ENCODE data around the gene CYSTM1. TPM values are rescaled to one million over a fixed set of nuclear protein-coding genes. Genes with fewer than 3 reads are reported as not detected.

Gene CYSTM1
- total and polyA plus RNA-seq, 2 donors (not counting 1 experiment from before 2014, with no cell fraction given), result 6.2 to 17.0 TPM

DNA sequence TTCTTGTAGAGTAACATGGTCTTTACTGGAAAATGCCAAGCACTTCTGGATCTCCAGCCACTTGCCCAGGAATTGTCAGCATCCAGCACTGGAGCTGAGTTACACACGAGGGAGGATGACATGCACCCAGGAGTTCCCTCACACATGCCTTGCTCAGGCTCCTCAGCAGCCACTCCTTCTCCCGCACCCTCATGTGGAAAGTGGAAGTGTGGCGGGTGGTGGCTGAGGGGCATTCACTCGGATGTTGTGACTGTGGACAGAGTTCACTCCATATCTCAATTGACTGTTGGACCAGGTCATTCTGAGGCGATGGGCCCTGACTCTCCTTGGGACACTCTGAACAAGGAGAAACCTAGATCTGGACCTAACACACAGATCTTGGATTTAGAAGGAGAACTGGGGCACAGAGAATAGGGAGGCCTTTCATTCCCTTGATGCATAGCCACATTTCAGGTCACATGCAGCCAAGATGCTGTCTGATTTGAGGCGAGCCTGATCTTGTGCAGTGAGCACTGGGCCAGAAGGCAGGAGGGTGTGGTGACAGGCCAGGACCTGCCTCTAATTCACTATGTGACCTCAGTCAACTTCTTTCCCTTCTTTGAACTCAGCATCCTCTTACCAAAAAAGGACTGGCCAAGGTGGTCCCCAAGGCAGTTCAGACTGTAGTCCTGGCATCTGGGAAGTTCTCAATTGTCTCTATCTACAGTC is 62.1 kb downstream of the CYSTM1 start:
- no peak overlapping the region for H3K27ac ChIP-seq (ENCODE audit: low read length in 2 of 2)
- no peak overlapping the region for H3K27ac Mint-ChIP-seq
- no peaks in the 10 kb centered on the region for H3K27me3 ChIP-seq (replicated peaks in 1 of 4; ENCODE audit: control extremely low read depth in 1 of 4, control insufficient read depth in 3 of 4, insufficient read depth in 4 of 4, low read length in 3 of 4)
- ATAC-seq (ENCODE audit: low read depth), result no peak
- H3K4me2 ChIP-seq (replicated peaks; ENCODE audit: low read depth, low read length, poor library complexity, severe bottlenecking), result no peak overlapping the region
- H3K4me3 ChIP-seq (ENCODE audit: control extremely low read depth in 1 of 5, extremely low read depth in 1 of 5, insufficient read depth in 1 of 5, low read depth in 2 of 5, low read length in 4 of 5), result no peak overlapping the region
- H3K9ac ChIP-seq (ENCODE audit: low read length), result no peak overlapping the region
- H3K4me1 ChIP-seq (ENCODE audit: control insufficient read depth in 2 of 2, insufficient read depth in 2 of 2, low read length in 2 of 2), result no peaks in the 10 kb centered on the region
- POLR2A ChIA-PET, result no interaction called here
- TF ChIP-seq, protein P1, sequence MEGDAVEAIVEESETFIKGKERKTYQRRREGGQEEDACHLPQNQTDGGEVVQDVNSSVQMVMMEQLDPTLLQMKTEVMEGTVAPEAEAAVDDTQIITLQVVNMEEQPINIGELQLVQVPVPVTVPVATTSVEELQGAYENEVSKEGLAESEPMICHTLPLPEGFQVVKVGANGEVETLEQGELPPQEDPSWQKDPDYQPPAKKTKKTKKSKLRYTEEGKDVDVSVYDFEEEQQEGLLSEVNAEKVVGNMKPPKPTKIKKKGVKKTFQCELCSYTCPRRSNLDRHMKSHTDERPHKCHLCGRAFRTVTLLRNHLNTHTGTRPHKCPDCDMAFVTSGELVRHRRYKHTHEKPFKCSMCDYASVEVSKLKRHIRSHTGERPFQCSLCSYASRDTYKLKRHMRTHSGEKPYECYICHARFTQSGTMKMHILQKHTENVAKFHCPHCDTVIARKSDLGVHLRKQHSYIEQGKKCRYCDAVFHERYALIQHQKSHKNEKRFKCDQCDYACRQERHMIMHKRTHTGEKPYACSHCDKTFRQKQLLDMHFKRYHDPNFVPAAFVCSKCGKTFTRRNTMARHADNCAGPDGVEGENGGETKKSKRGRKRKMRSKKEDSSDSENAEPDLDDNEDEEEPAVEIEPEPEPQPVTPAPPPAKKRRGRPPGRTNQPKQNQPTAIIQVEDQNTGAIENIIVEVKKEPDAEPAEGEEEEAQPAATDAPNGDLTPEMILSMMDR (IDR thresholded peaks at IDR 0.05), result no peak
- no peak for TF ChIP-seq EZH2 (IDR thresholded peaks at IDR 0.05; ENCODE audit: borderline replicate concordance, insufficient read depth, low read depth, low read length, poor library complexity, severe bottlenecking)
- H3K36me3 ChIP-seq (replicated peaks in 1 of 2; ENCODE audit: control extremely low read depth in 1 of 2, control insufficient read depth in 1 of 2, extremely low read depth in 1 of 2, insufficient read depth in 2 of 2, low read length in 1 of 2), result no peaks in the 10 kb centered on the region
- WGBS (ENCODE audit: insufficient coverage), result 89% methylated on average over 3 of the region's 6 CpGs
- H3K9me3 ChIP-seq (ENCODE audit: control extremely low read depth in 1 of 3, control insufficient read depth in 2 of 3, insufficient read depth in 1 of 3, low read length in 2 of 3), result no peaks in the 10 kb centered on the region
- H3K9me3 Mint-ChIP-seq (ENCODE audit: insufficient read depth), result no peaks in the 10 kb centered on the region
- CTCF ChIA-PET, result interaction anchor here (0.6 to 24.1 kb wide), 4 partner anchors 12 to 124 kb away, joined by 3 to 594 read pairs (median 60); partner anchors contain the start of genes HBEGF and SLC4A9
- no peaks in the 10 kb centered on the region for H3K27me3 Mint-ChIP-seq
- H3K4me1 Mint-ChIP-seq, result no peaks in the 10 kb centered on the region
- H3K4me3 Mint-ChIP-seq, result no peak overlapping the region
- no peak for DNase-seq
- H2AFZ ChIP-seq (ENCODE audit: insufficient read depth, low read depth, low read length, poor library complexity, severe bottlenecking), result no peak overlapping the region
- H3K79me2 ChIP-seq (ENCODE audit: control insufficient read depth, insufficient read depth, low read length), result no peaks in the 10 kb centered on the region
- no peaks in the 10 kb centered on the region for H4K20me1 ChIP-seq (ENCODE audit: control insufficient read depth, insufficient read depth, low read length, poor library complexity, severe bottlenecking)
- intact Hi-C loops (cut with micrococcal nuclease), result no loop called here

DNA sequence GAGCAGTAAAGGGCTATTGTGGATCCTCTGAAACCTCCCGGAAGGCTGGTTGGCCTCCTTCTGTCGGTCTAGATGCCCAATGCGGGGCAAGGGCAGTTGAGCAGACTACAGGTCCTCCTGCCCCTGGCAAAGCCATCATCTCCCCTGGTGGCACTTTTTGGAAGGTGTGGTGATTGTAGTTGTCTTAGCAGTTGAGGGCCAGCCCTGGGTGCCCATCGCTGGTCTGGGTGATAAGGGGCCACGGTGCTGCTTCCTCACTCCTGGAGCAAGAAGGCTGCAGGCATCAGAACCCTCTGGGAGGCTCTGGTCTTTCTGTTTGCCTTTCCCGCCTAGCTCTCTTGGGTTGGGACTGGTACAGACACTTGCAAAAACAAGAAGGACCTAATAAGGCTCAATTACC is 63.8 kb downstream of the CYSTM1 start:
- ChIA-PET POLR2A (no interaction called here), CTCF (interaction anchor here (1.5 to 24.1 kb wide), 5 partner anchors 10 to 484 kb away, joined by 4 to 594 read pairs (median 6); partner anchors contain the start of genes HBEGF and SLC4A9)
- intact Hi-C loops (cut with micrococcal nuclease), result no loop called here
- Histone ChIP-seq H3K27me3 (replicated peaks in 1 of 4; ENCODE audit: control extremely low read depth in 1 of 4, control insufficient read depth in 3 of 4, insufficient read depth in 4 of 4, low read length in 3 of 4) (no peaks in the 10 kb centered on the region), H3K36me3 (replicated peaks in 1 of 2; ENCODE audit: control extremely low read depth in 1 of 2, control insufficient read depth in 1 of 2, extremely low read depth in 1 of 2, insufficient read depth in 2 of 2, low read length in 1 of 2) (no peaks in the 10 kb centered on the region), H4K20me1 (ENCODE audit: control insufficient read depth, insufficient read depth, low read length, poor library complexity, severe bottlenecking) (no peaks in the 10 kb centered on the region), H3K9me3 (ENCODE audit: control extremely low read depth in 1 of 3, control insufficient read depth in 2 of 3, insufficient read depth in 1 of 3, low read length in 2 of 3) (no peaks in the 10 kb centered on the region), H2AFZ (ENCODE audit: insufficient read depth, low read depth, low read length, poor library complexity, severe bottlenecking) (no peak overlapping the region), H3K9ac (ENCODE audit: low read length) (no peak overlapping the region), H3K4me3 (ENCODE audit: control extremely low read depth in 1 of 5, extremely low read depth in 1 of 5, insufficient read depth in 1 of 5, low read depth in 2 of 5, low read length in 4 of 5) (no peak overlapping the region), H3K79me2 (ENCODE audit: control insufficient read depth, insufficient read depth, low read length) (no peaks in the 10 kb centered on the region), H3K4me1 (ENCODE audit: control insufficient read depth in 2 of 2, insufficient read depth in 2 of 2, low read length in 2 of 2) (no peaks in the 10 kb centered on the region), H3K4me2 (replicated peaks; ENCODE audit: low read depth, low read length, poor library complexity, severe bottlenecking) (no peak overlapping the region), H3K27ac (ENCODE audit: low read length in 2 of 2) (no peak overlapping the region)
- TF ChIP-seq EZH2 (IDR thresholded peaks at IDR 0.05; ENCODE audit: borderline replicate concordance, insufficient read depth, low read depth, low read length, poor library complexity, severe bottlenecking), result no peak
- TF ChIP-seq, protein P1 (IDR thresholded peaks at IDR 0.05), result no peak
- no peaks in the 10 kb centered on the region for H3K27me3 Mint-ChIP-seq
- 96% methylated on average over 5 of the region's 6 CpGs for WGBS (ENCODE audit: insufficient coverage)
- H3K4me1 Mint-ChIP-seq, result no peaks in the 10 kb centered on the region
- H3K9me3 Mint-ChIP-seq (ENCODE audit: insufficient read depth), result no peaks in the 10 kb centered on the region
- no peak overlapping the region for H3K27ac Mint-ChIP-seq
- H3K4me3 Mint-ChIP-seq, result no peak overlapping the region
- ATAC-seq (ENCODE audit: low read depth), result no peak
- no peak for DNase-seq

All from B cell (primary cell).